ENCODE data around the gene CNIH3.

- TF ChIP-seq CTCF (optimal IDR thresholded peaks at IDR 0.05 in 1 of 3, IDR thresholded peaks at IDR 0.05 in 1 of 3, conservative IDR thresholded peaks at IDR 0.05 in 1 of 3; ENCODE audit: extremely low read depth in 1 of 3, insufficient read depth in 2 of 3, low read length in 3 of 3) (no peak), EZH2 (IDR thresholded peaks at IDR 0.05; ENCODE audit: low read length) (no peak)
Measured at GRCh38 chr1:224678168-224678567, 62.1 kb downstream of the CNIH3 start.

Measured in keratinocyte (primary cell).